Mesenchymal stem cell (in vitro differentiated cells and primary cell): Measurements from ENCODE around the gene HPSE.

Source experiments
- DNase-seq: peaks from one replicate; pipeline ENCODE4 v3.0.0-alpha.2; 2013
- H2AFZ ChIP-seq: one replicate; pipeline ENCODE4 v1.6.1; 2013; ENCODE audit warnings: low read depth, mild to moderate bottlenecking, control low read depth, inconsistent platforms, low read length, moderate library complexity
- H2AK5ac ChIP-seq: 2 replicates; pipeline ENCODE4 v1.6.1; 2013; ENCODE audit warnings: low read length, moderate library complexity, mild to moderate bottlenecking, inconsistent platforms; ENCODE audit not compliant: severe bottlenecking
- H2BK120ac ChIP-seq: one replicate; pipeline ENCODE4 v1.6.1; 2013; ENCODE audit warnings: low read depth, mild to moderate bottlenecking, inconsistent platforms, low read length, moderate library complexity
- H2BK12ac ChIP-seq, 2 experiments: one replicate each; pipeline ENCODE4 v1.6.1; 2013; ENCODE audit warnings: inconsistent platforms in 2 of 2, low read length in 2 of 2, mild to moderate bottlenecking in 2 of 2, moderate library complexity in 2 of 2, control low read depth in 1 of 2
- H2BK15ac ChIP-seq: one replicate; pipeline ENCODE4 v1.6.1; 2013; ENCODE audit warnings: mild to moderate bottlenecking, low read depth, inconsistent platforms; ENCODE audit not compliant: poor library complexity, severe bottlenecking
- H2BK5ac ChIP-seq: 2 replicates; pipeline ENCODE4 v1.6.1; 2013; ENCODE audit warnings: low read depth, mild to moderate bottlenecking, low read length, control low read depth, inconsistent platforms; ENCODE audit not compliant: poor library complexity, severe bottlenecking
- H3K14ac ChIP-seq, 2 experiments: one replicate each; pipeline ENCODE4 v1.6.1; 2013; ENCODE audit warnings: inconsistent platforms in 2 of 2, low read length in 2 of 2, control low read depth in 1 of 2, mild to moderate bottlenecking in 1 of 2, moderate library complexity in 1 of 2
- H3K18ac ChIP-seq, 2 experiments: one replicate each; pipeline ENCODE4 v1.6.1; 2013; ENCODE audit warnings: inconsistent platforms in 2 of 2, low read length in 2 of 2, control low read depth in 1 of 2, low read depth in 1 of 2, mild to moderate bottlenecking in 1 of 2
- H3K23ac ChIP-seq, 2 experiments: one replicate each; pipeline ENCODE4 v1.6.1; 2013; ENCODE audit warnings: inconsistent platforms in 2 of 2, low read length in 2 of 2, mild to moderate bottlenecking in 2 of 2, moderate library complexity in 2 of 2, control low read depth in 1 of 2
- H3K27ac ChIP-seq: 2 replicates; pipeline ENCODE4 v1.5.1; 2013; ENCODE audit warnings: mild to moderate bottlenecking, moderate library complexity, low read length, control low read depth, inconsistent platforms; ENCODE audit not compliant: poor library complexity, severe bottlenecking
- H3K27me3 ChIP-seq, 2 experiments: 2 replicates each; pipeline versions ENCODE4 v1.6.1 to v1.7.0; 2013; ENCODE audit warnings: low read length in 2 of 2, mild to moderate bottlenecking in 2 of 2, moderate library complexity in 2 of 2, control low read depth in 1 of 2, inconsistent platforms in 1 of 2; ENCODE audit not compliant: control insufficient read depth in 1 of 2, insufficient read depth in 1 of 2
- H3K36me3 ChIP-seq, 2 experiments: 2 replicates each; pipeline versions ENCODE4 v1.6.1 to v1.7.0; 2013; ENCODE audit warnings: low read length in 2 of 2, control low read depth in 1 of 2, inconsistent platforms in 1 of 2, low read depth in 1 of 2, mild to moderate bottlenecking in 1 of 2; ENCODE audit not compliant: insufficient read depth in 2 of 2, control insufficient read depth in 1 of 2
- H3K4ac ChIP-seq, 2 experiments: one replicate each; pipeline ENCODE4 v1.6.1; 2013; ENCODE audit warnings: inconsistent platforms in 2 of 2, low read length in 2 of 2, mild to moderate bottlenecking in 2 of 2, moderate library complexity in 2 of 2, control low read depth in 1 of 2, low read depth in 1 of 2
- H3K4me1 ChIP-seq: 2 replicates; pipeline ENCODE4 v1.6.1; 2013; ENCODE audit warnings: low read depth, low read length, control low read depth; ENCODE audit not compliant: control insufficient read depth, insufficient read depth
- H3K4me2 ChIP-seq: 2 replicates; pipeline ENCODE4 v1.6.1; 2013; ENCODE audit warnings: low read length, mild to moderate bottlenecking, inconsistent platforms; ENCODE audit not compliant: poor library complexity, severe bottlenecking
- H3K4me3 ChIP-seq, 2 experiments: 2 replicates each; pipeline versions ENCODE4 v1.5.1 to v1.7.0; 2013; ENCODE audit warnings: low read length in 2 of 2, mild to moderate bottlenecking in 2 of 2, control low read depth in 1 of 2, low read depth in 1 of 2; ENCODE audit not compliant: insufficient read depth in 1 of 2
- H3K79me1 ChIP-seq: replicated peaks from 2 replicates; pipeline ENCODE4 v1.6.1; 2013; ENCODE audit warnings: mild to moderate bottlenecking, control low read depth, low read length, inconsistent platforms; ENCODE audit not compliant: poor library complexity, severe bottlenecking
- H3K9ac ChIP-seq: 2 replicates; pipeline ENCODE4 v1.7.0; 2013; ENCODE audit warnings: mild to moderate bottlenecking, low read length, moderate library complexity
- H3K9me3 ChIP-seq: 2 replicates; pipeline ENCODE4 v1.7.0; 2013; ENCODE audit warnings: mild to moderate bottlenecking, low read length; ENCODE audit not compliant: control insufficient read depth
- H4K8ac ChIP-seq: one replicate; pipeline ENCODE4 v1.6.1; 2013; ENCODE audit warnings: inconsistent platforms, mild to moderate bottlenecking, low read length, moderate library complexity
- H4K91ac ChIP-seq: one replicate; pipeline ENCODE4 v1.6.1; 2013; ENCODE audit warnings: mild to moderate bottlenecking, low read length, inconsistent platforms
- WGBS: methylation state at CpG from one replicate; pipeline ENCODE4 v1.1.7; 2013; ENCODE audit warnings: mixed read lengths; 5-methylcytosine and 5-hydroxymethylcytosine counted together

The HPSE gene

DNA sequence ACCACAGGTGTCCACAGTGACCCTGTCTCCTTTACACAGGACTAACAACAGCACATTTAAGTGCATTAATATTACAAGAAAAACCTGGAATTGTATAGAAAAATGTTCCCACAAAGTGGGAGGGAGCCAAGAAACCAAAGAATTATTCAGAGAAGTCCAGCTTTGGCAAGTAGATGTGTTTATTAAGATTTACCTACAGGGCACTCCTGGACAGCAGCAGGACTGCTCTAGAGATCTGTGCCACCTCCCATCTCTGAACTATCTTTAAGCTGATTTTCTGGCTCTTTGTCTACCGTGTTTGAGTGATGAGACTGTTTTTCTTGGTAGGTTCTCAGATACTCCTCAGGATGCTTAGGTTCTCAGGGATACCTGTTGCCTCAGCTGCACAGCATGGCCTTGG is 38.3 kb upstream of the HPSE start:
- Histone ChIP-seq H2AK5ac (no peak overlapping the region), H3K4me1 (peaks cover 7% of the 10 kb centered on the region), H2BK12ac (no peak overlapping the region), H3K4ac (no peak overlapping the region), H2BK5ac (no peak overlapping the region), H3K4me2 (no peak overlapping the region), H2AFZ (no peak overlapping the region), H3K9me3 (no peaks in the 10 kb centered on the region), H3K27ac (no peak overlapping the region), H3K23ac (no peak overlapping the region), H3K14ac (peak overlapping the region in 1 of 2 experiments; percentile 75), H3K4me3 (no peak overlapping the region), H4K8ac (no peak overlapping the region), H3K18ac (no peak overlapping the region), H2BK15ac (no peak overlapping the region), H3K79me1 (no peaks in the 10 kb centered on the region), H3K9ac (no peak overlapping the region), H3K27me3 (no peaks in the 10 kb centered on the region), H3K36me3 (no peaks in the 10 kb centered on the region), H2BK120ac (no peak overlapping the region), H4K91ac (no peak overlapping the region)
- no peak for DNase-seq
- 94% methylated on average over 1 of the region's 1 CpG for WGBS

DNA sequence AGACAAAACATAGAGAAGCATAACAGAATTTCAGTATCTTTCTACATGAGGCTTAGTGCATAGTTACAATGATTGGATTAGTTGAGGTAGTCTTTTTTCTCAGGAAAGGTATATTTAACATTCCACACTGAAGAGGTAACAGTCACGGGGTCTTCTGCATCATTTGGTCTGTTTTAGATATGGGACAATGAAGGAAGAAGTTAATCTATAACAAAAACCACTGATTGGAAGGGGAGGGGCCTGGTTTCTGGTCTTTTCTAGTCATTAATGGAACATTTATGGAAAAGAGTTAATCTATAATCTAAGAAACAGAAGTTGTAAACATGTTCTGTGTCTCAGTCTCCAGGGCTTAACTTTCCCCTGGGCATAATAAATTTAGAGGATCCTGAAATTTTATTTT is 37.3 kb upstream of the HPSE start:
- Histone ChIP-seq H4K8ac (no peak overlapping the region), H3K9me3 (no peaks in the 10 kb centered on the region), H3K18ac (no peak overlapping the region), H3K4me1 (peaks cover 7% of the 10 kb centered on the region), H2BK5ac (no peak overlapping the region), H3K79me1 (no peaks in the 10 kb centered on the region), H3K36me3 (no peaks in the 10 kb centered on the region), H3K14ac (no peak overlapping the region), H2BK120ac (no peak overlapping the region), H3K4me2 (no peak overlapping the region), H3K27ac (no peak overlapping the region), H3K23ac (no peak overlapping the region), H3K4ac (no peak overlapping the region), H2AK5ac (no peak overlapping the region), H4K91ac (no peak overlapping the region), H2AFZ (no peak overlapping the region), H3K9ac (no peak overlapping the region), H3K27me3 (no peaks in the 10 kb centered on the region), H2BK12ac (no peak overlapping the region), H2BK15ac (no peak overlapping the region), H3K4me3 (no peak overlapping the region)
- WGBS, result 86% methylated on average over 1 of the region's 1 CpG
- no peak for DNase-seq

DNA sequence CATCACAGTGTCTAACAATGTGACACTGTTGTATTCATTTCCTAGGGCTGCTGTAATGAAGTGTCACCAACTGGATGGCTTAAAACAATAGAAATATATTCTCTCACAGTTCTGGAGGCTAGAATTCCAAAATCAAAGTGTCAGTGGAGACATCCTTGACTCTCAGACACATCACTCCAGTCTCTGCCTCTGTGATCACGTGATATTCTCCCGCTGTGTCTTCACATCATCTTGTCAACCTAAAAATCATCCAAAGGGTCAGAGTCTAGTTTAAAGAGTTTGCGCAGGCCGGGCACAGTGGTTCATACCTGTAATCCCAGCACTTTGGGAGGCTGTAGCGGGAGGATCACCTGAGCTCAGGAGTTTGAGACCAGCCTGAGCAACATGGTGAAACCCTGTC is 36.6 kb upstream of the HPSE start:
- Histone ChIP-seq H3K4me2 (no peak overlapping the region), H3K9me3 (no peaks in the 10 kb centered on the region), H2BK12ac (no peak overlapping the region), H3K14ac (peak overlapping the region in 1 of 2 experiments; percentile 27), H2BK120ac (no peak overlapping the region), H3K23ac (no peak overlapping the region), H3K27ac (no peak overlapping the region), H3K4ac (no peak overlapping the region), H3K4me1 (peaks cover 7% of the 10 kb centered on the region), H3K4me3 (no peak overlapping the region), H3K9ac (no peak overlapping the region), H3K79me1 (no peaks in the 10 kb centered on the region), H2BK15ac (no peak overlapping the region), H2AFZ (no peak overlapping the region), H3K27me3 (no peaks in the 10 kb centered on the region), H2AK5ac (no peak overlapping the region), H4K91ac (no peak overlapping the region), H2BK5ac (no peak overlapping the region), H3K18ac (no peak overlapping the region), H3K36me3 (no peaks in the 10 kb centered on the region), H4K8ac (no peak overlapping the region)
- WGBS, result 95% methylated on average over 5 of the region's 5 CpGs
- DNase-seq, result no peak

DNA sequence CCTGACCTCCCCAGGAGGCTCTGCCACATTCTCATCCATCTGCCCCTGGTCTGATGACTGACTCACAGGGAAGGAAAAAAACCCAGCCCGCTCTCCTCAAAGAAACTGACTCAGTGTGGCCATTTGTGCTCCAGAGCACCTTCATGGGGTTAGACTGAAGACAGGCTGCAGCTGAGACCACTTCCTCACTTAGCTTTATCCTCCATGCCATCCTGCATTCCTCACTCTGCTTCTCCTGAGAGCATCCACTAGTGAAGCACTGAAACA is 35.9 kb upstream of the HPSE start:
- WGBS, result 50% methylated on average over 1 of the region's 1 CpG
- H3K79me1 ChIP-seq, result no peaks in the 10 kb centered on the region
- peak; percentile 14 for DNase-seq
- no peak overlapping the region for H3K23ac ChIP-seq
- peak overlapping the region; percentile 92 for H4K8ac ChIP-seq
- no peak overlapping the region for H2BK5ac ChIP-seq
- no peak overlapping the region for H3K4me3 ChIP-seq
- H3K14ac ChIP-seq, result peak overlapping the region in 1 of 2 experiments; percentile 2
- no peaks in the 10 kb centered on the region for H3K36me3 ChIP-seq
- H3K9ac ChIP-seq, result no peak overlapping the region
- peaks cover 7% of the 10 kb centered on the region for H3K4me1 ChIP-seq
- peak overlapping the region; percentile 6 to 23 for H2BK12ac ChIP-seq
- no peaks in the 10 kb centered on the region for H3K27me3 ChIP-seq
- H2AFZ ChIP-seq, result no peak overlapping the region
- H3K27ac ChIP-seq, result no peak overlapping the region
- no peak overlapping the region for H2BK120ac ChIP-seq
- no peak overlapping the region for H3K4me2 ChIP-seq
- no peaks in the 10 kb centered on the region for H3K9me3 ChIP-seq
- H2BK15ac ChIP-seq, result no peak overlapping the region
- H3K18ac ChIP-seq, result peak overlapping the region in 1 of 2 experiments; percentile 48
- H4K91ac ChIP-seq, result peak overlapping the region; percentile 88
- H2AK5ac ChIP-seq, result no peak overlapping the region
- H3K4ac ChIP-seq, result peak overlapping the region in 1 of 2 experiments; percentile 1
